HepG2 (cell line): ENCODE measurements around the gene POLRMT. TPM values are rescaled to one million over a fixed set of nuclear protein-coding genes. Genes with fewer than 3 reads are reported as not detected.

Experiments
- ATRX ChIP-seq: sonication (generic); formaldehyde crosslinking; IDR thresholded peaks from 2 replicates; pipeline ENCODE4 v1.4.0; 2020; ENCODE audit warnings: missing genetic modification reagents, borderline replicate concordance
- BRD4 ChIP-seq: sonication (generic); formaldehyde crosslinking; IDR thresholded peaks from 2 replicates; pipeline ENCODE4 v1.4.0; 2020; ENCODE audit warnings: missing genetic modification reagents
- CHCHD3 ChIP-seq: sonication (generic); formaldehyde crosslinking; IDR thresholded peaks from 2 replicates; pipeline ENCODE4 v1.8.0; 2022; ENCODE audit warnings: mild to moderate bottlenecking, missing genetic modification reagents, moderate library complexity
- GLMP ChIP-seq: sonication (generic); formaldehyde crosslinking; IDR thresholded peaks from 2 replicates; pipeline ENCODE4 v1.9.0; 2021; ENCODE audit warnings: missing genetic modification reagents, mild to moderate bottlenecking, borderline replicate concordance
- IKZF4 ChIP-seq: sonication (generic); formaldehyde crosslinking; IDR thresholded peaks from 2 replicates; pipeline ENCODE4 v1.5.1; 2020; ENCODE audit warnings: borderline replicate concordance, mild to moderate bottlenecking, low read depth, missing genetic modification reagents; ENCODE audit errors: not compliant biosample characterization
- JUN ChIP-seq: sonication (generic); formaldehyde crosslinking; IDR thresholded peaks from 2 replicates; pipeline ENCODE4 v1.4.0; 2020; ENCODE audit warnings: mild to moderate bottlenecking, missing genetic modification reagents
- MAFG ChIP-seq: sonication (generic); formaldehyde crosslinking; IDR thresholded peaks from 2 replicates; pipeline ENCODE4 v1.5.1; 2020; ENCODE audit warnings: mild to moderate bottlenecking, missing genetic modification reagents
- NFE2L2 ChIP-seq: fragments of 150-350 bp; IDR thresholded peaks from 2 replicates; pipeline ENCODE4 v1.6.1; 2014; ENCODE audit warnings: low read length
- NFIB ChIP-seq: sonication (generic); formaldehyde crosslinking; IDR thresholded peaks from 2 replicates; pipeline ENCODE4 v1.9.0; 2021; ENCODE audit warnings: missing genetic modification reagents, mild to moderate bottlenecking, borderline replicate concordance
- NRL ChIP-seq: sonication (generic); formaldehyde crosslinking; IDR thresholded peaks from 2 replicates; pipeline ENCODE4 v1.5.0; 2020; ENCODE audit warnings: missing genetic modification reagents, mild to moderate bottlenecking, moderate library complexity, borderline replicate concordance
- PAWR ChIP-seq: sonication (generic); formaldehyde crosslinking; IDR thresholded peaks from 2 replicates; pipeline ENCODE4 v1.4.0; 2020; ENCODE audit warnings: missing genetic modification reagents, mild to moderate bottlenecking, borderline replicate concordance
- POLR2A ChIP-seq, 2 experiments: IDR thresholded peaks; 2 replicates each; pipeline ENCODE4 v1.6.1; 2011; ENCODE audit warnings: low read depth in 2 of 2, low read length in 2 of 2, mild to moderate bottlenecking in 1 of 2, moderate library complexity in 1 of 2; ENCODE audit not compliant: insufficient read depth in 1 of 2
- RBM22 ChIP-seq: fragments of 200-400 bp; formaldehyde crosslinking; optimal IDR thresholded peaks from 2 replicates; pipeline ENCODE3; 2017; ENCODE audit warnings: mild to moderate bottlenecking, low read length, moderate library complexity
- REPIN1 ChIP-seq: sonication (generic); formaldehyde crosslinking; IDR thresholded peaks from 2 replicates; pipeline ENCODE4 v1.8.0; 2022; ENCODE audit warnings: missing genetic modification reagents, low read depth, mild to moderate bottlenecking, borderline replicate concordance
- XRCC5 ChIP-seq: fragments of 200-400 bp; formaldehyde crosslinking; optimal IDR thresholded peaks from 2 replicates; pipeline ENCODE3; 2017; ENCODE audit warnings: mild to moderate bottlenecking, low read length
- ZBTB42 ChIP-seq: sonication (generic); formaldehyde crosslinking; IDR thresholded peaks from 2 replicates; pipeline ENCODE4 v1.5.0; 2020; ENCODE audit warnings: mild to moderate bottlenecking, missing genetic modification reagents
- ZKSCAN5 ChIP-seq: sonication (generic); formaldehyde crosslinking; IDR thresholded peaks from 2 replicates; pipeline ENCODE4 v1.5.1; 2020; ENCODE audit warnings: mild to moderate bottlenecking, missing genetic modification reagents
- ZMYM3 ChIP-seq: sonication (generic); formaldehyde crosslinking; IDR thresholded peaks from 2 replicates; pipeline ENCODE4 v1.5.1; 2020; ENCODE audit warnings: mild to moderate bottlenecking, missing genetic modification reagents
- ZMYM4 ChIP-seq: sonication (generic); formaldehyde crosslinking; IDR thresholded peaks from 2 replicates; pipeline ENCODE4 v1.8.1; 2023; ENCODE audit warnings: mild to moderate bottlenecking, missing genetic modification reagents
- ZNF253 ChIP-seq: sonication (generic); formaldehyde crosslinking; IDR thresholded peaks from 2 replicates; pipeline ENCODE4 v1.8.0; 2022; ENCODE audit warnings: mild to moderate bottlenecking, missing genetic modification reagents, borderline replicate concordance
- ZNF275 ChIP-seq: sonication (generic); formaldehyde crosslinking; IDR thresholded peaks from 2 replicates; pipeline ENCODE4 v1.8.0; 2022; ENCODE audit warnings: missing genetic modification reagents, mild to moderate bottlenecking, inconsistent platforms, borderline replicate concordance
- ZNF331 ChIP-seq: sonication (generic); formaldehyde crosslinking; IDR thresholded peaks from 2 replicates; pipeline ENCODE4 v1.4.0; 2020; ENCODE audit warnings: missing genetic modification reagents
- ZNF44 ChIP-seq: sonication (generic); formaldehyde crosslinking; IDR thresholded peaks from 2 replicates; pipeline ENCODE4 v1.5.1; 2020; ENCODE audit warnings: mild to moderate bottlenecking, missing genetic modification reagents
- ZNF598 ChIP-seq: sonication (generic); formaldehyde crosslinking; IDR thresholded peaks from 2 replicates; pipeline ENCODE4 v1.5.1; 2020; ENCODE audit warnings: mild to moderate bottlenecking, missing genetic modification reagents, borderline replicate concordance
- ZNF605 ChIP-seq: sonication (generic); formaldehyde crosslinking; IDR thresholded peaks from 2 replicates; pipeline ENCODE4 v1.8.0; 2022; ENCODE audit warnings: mild to moderate bottlenecking, missing genetic modification reagents
- ZNF724P ChIP-seq: sonication (generic); formaldehyde crosslinking; IDR thresholded peaks from 2 replicates; pipeline ENCODE4 v1.8.0; 2022; ENCODE audit warnings: missing genetic modification reagents, borderline replicate concordance
- ZNF740 ChIP-seq: sonication (generic); formaldehyde crosslinking; IDR thresholded peaks from 2 replicates; pipeline ENCODE4 v1.4.0; 2020; ENCODE audit warnings: missing genetic modification reagents
- ZSCAN29 ChIP-seq: sonication (generic); formaldehyde crosslinking; conservative IDR thresholded peaks from 2 replicates; pipeline ENCODE4 v1.4.0; 2020; ENCODE audit warnings: mild to moderate bottlenecking, missing genetic modification reagents
- ZSCAN31 ChIP-seq: sonication (generic); formaldehyde crosslinking; IDR thresholded peaks from 2 replicates; pipeline ENCODE4 v1.5.0; 2020; ENCODE audit warnings: low read depth, mild to moderate bottlenecking, missing genetic modification reagents
- polyA plus RNA-seq, 8 experiments: library from polyadenylated mRNA; depleted of rRNA in 3 of 8; stranded (reverse) in 7 of 8; unstranded in 1 of 8; fragments of >200 nt; fragmentation: Illumina TruSeq in 4 of 8; extraction: Trizol in 4 of 8; gene quantifications; 2 replicates each; pipeline versions ENCODE4 v1.2.1 to v1.2.3, GENCODE V29; 2011 to 2016; ENCODE audit warnings: low read depth in 4 of 8, missing spikeins in 1 of 8, mixed read lengths in 1 of 8; ENCODE audit not compliant: insufficient read depth in 1 of 8
- total RNA-seq, 5 experiments: library from RNA; depleted of rRNA; stranded (reverse); fragments of >200 nt; fragmentation: Illumina TruSeq; extraction: Trizol; gene quantifications; 2 replicates each; pipeline ENCODE4 v1.2.3, GENCODE V29; 2016; ENCODE audit warnings: low read depth in 1 of 5

POLRMT gene
- total and polyA plus RNA-seq, 2 of the 13 experiments (the other 11 are each of a cell fraction or from before 2014, with no cell fraction given), result 78.0 to 101 TPM

- peak; percentile 73 for TF ChIP-seq ZSCAN31 (CRISPR knock-in tag)
- TF ChIP-seq MAFG (CRISPR knock-in tag), result no peak
- peak; percentile 55; the same call in 1 of the 2 replicates for TF ChIP-seq ZNF331 (CRISPR knock-in tag)
- TF ChIP-seq NFIB (CRISPR knock-in tag), result no peak
- TF ChIP-seq JUN (CRISPR knock-in tag), result no peak
- no peak for TF ChIP-seq BRD4 (CRISPR knock-in tag)
- no peak for TF ChIP-seq ZBTB42 (CRISPR knock-in tag)
- no peak for TF ChIP-seq ZSCAN29 (CRISPR knock-in tag)
- TF ChIP-seq POLR2A (IDR thresholded peaks at IDR 0.05; ENCODE audit: insufficient read depth in 1 of 2, low read depth in 2 of 2, low read length in 2 of 2), result peak in 1 of 2 experiments; percentile 62; a peak in 3 of 4 replicates
- peak; percentile 65; the same call in 1 of the 2 replicates for TF ChIP-seq ZNF724P (CRISPR knock-in tag)
- no peak for TF ChIP-seq PAWR (CRISPR knock-in tag)
- no peak for TF ChIP-seq ZKSCAN5 (CRISPR knock-in tag)
- peak; percentile 23; the same call in 1 of the 2 replicates for TF ChIP-seq ZMYM3 (CRISPR knock-in tag)
- TF ChIP-seq ZNF44 (CRISPR knock-in tag), result no peak
- TF ChIP-seq GLMP (CRISPR knock-in tag), result no peak
- no peak; the same call in 1 of the 2 replicates for TF ChIP-seq ZMYM4 (CRISPR knock-in tag)
- no peak for TF ChIP-seq ZNF253 (CRISPR knock-in tag)
- 0 out of 2 replicates have a peak, but pooled peaks have one; percentile 4 for TF ChIP-seq CHCHD3 (CRISPR knock-in tag)
- TF ChIP-seq ATRX (CRISPR knock-in tag), result no peak
- peak; percentile 58 for TF ChIP-seq XRCC5
- TF ChIP-seq REPIN1, result 0 out of 2 replicates have a peak, but pooled peaks have one; percentile 17
- TF ChIP-seq NFE2L2, result no peak
- TF ChIP-seq RBM22, result peak; percentile 96
- peak; percentile 50; the same call in 1 of the 2 replicates for TF ChIP-seq ZNF740 (CRISPR knock-in tag)
- no peak for TF ChIP-seq NRL (CRISPR knock-in tag)
- TF ChIP-seq IKZF4 (CRISPR knock-in tag), result peak; percentile 38
- peak; percentile 40; the same call in 1 of the 2 replicates for TF ChIP-seq ZNF605
- TF ChIP-seq ZNF275 (CRISPR knock-in tag), result peak; percentile 70; the same call in 1 of the 2 replicates
- peak; percentile 52; the same call in 1 of the 2 replicates for TF ChIP-seq ZNF598 (CRISPR knock-in tag)
These were observed 48.9 kb downstream of the POLRMT start (continued) for GRCh38 chr19:584240-585001.
